ENCODE measurements around the gene BTNL3.
"Not testable (repeated sequence)": the region's sequence is repeated elsewhere in the genome, so short reads cannot be mapped to it uniquely, and the experiment has no call there.

The BTNL3 gene

GRCh38 chr5:180988592-180988991 lies at the start of gene BTNL3:
TSS of gene BTNL3 (plus strand) at chr5:180988846. CDS start at chr5:180989029, 183 bp downstream.
- DNase-seq: no peak

DNA sequence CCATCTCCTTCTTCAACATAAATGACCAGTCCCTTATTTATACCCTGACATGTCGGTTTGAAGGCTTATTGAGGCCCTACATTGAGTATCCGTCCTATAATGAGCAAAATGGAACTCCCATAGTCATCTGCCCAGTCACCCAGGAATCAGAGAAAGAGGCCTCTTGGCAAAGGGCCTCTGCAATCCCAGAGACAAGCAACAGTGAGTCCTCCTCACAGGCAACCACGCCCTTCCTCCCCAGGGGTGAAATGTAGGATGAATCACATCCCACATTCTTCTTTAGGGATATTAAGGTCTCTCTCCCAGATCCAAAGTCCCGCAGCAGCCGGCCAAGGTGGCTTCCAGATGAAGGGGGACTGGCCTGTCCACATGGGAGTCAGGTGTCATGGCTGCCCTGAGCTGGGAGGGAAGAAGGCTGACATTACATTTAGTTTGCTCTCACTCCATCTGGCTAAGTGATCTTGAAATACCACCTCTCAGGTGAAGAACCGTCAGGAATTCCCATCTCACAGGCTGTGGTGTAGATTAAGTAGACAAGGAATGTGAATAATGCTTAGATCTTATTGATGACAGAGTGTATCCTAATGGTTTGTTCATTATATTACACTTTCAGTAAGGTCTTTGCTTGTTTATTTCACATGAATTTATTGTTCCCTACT lies 38.2 kb upstream of the BTNL3 start:
- DNase-seq: no peak

DNA sequence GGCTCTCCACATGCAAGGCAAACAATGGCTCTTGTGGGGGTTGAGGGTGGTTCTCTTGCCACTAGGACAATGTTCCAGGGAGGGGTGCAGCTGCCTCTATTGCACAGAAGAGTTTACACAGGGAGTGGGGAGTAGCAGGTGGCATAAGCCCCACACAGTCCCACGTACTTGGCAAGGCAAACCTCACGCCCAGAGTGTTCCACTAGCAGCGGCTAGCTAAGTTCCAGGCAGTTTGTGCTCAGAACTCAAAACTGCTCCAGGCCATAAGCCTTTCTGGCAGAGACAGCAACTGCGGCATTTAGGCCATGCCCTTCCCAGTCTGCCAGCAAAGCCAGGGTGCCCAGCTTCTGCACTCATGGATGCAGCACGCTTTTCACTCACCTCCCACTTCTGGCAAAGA lies 29.0 kb upstream of the BTNL3 start:
- DNase-seq: no peak

GRCh38 chr5:180960209-180960608 lies 28.4 kb upstream of the BTNL3 start:
- no peak for DNase-seq

DNA sequence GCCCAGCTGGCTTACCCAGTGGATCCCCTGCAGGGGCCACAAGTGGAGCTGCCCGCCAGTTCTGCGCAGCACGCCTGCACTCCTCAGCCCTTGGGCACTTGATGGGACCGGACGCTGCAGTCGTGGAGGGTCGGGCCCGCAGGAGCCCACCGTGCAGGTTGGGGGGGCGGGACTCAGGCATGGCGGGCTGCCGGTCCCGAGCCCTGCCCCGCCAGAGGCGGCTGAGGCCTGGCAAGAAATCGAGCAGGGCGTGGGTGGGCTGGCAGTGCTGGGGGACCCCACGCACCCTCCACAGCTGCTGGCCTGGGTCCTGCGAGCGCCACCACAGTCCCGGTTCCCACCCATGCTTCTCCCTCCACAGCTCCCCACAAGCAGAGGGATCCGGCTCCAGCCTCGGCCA lies 19.2 kb upstream of the BTNL3 start:
- no peak for DNase-seq

GRCh38 chr5:180970336-180970735 lies 18.3 kb upstream of the BTNL3 start:
- no peak for DNase-seq

- DNase-seq: no peak
These were observed 17.8 kb upstream of the BTNL3 start for GRCh38 chr5:180970875-180971274.

DNA sequence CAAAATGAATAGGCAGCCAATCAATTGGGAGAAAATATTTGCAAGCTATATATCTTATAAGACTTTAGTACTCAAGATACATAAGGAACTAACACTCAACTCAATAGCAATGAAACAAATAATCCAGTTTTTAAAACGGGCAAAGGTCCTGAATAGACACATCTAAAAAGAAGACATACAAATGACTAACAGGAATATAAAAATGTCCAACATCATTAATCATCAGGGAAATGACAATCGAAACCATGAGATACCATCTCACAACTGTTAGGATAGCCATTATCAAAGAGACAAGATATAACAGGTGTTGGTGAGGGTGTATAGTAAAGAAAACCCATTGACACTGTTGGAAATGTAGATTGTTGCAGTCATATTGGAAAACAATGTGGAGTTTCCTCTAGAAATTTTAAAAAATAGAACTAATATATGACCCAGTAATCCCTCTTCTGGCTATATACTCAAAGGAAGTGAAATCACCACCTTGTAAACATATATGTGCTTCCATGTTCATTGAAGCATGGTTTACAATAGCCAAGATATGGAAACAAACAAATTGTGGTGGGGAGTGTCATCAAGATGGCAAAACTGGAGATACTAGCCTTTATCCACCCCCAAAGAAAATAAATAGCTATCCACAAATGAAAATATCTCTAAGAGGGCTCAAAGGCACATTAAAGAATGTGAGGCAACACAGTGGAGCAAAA lies 13.9 kb upstream of the BTNL3 start:
- no peak for DNase-seq

DNA sequence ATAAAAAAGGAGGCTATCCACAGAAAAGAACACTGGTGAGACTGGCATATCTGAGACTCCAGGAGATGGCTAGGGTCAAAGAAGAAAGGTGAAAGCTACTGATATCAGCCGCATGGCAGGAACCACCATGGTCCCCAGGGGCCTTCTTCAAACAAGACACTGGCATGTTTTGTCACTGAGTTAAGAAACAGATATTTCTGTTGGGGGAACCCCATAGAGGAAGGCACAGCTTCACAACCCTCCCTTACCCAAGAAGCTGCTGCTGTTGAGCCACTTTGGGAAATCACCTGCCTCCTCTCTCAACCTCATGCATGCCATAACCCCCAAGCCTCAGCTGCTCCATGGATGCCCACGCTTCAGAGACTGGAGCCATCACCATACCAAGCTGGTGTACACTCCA lies 13.3 kb upstream of the BTNL3 start:
- no peak for DNase-seq

GRCh38 chr5:180976518-180976917 lies 12.1 kb upstream of the BTNL3 start:
- no peak for DNase-seq

DNA sequence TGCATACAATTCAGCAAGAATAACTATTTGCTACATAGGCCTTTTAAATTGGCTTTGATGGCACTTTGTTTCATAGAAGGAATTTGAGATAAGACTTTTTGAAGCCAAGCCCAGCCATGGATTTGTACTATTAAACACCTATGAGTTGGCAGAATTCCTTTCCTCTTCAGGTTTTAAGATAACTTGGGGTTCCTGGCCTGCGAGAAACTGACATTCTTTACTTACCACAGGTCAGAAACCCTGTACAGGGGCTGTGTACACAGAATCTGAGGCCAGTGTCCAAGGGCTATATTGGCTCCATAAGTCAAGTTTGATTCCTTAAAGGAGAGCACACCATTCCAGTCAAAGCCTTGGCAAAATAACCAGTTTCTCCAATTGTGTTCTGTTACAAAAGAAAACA lies 10.8 kb upstream of the BTNL3 start:
- DNase-seq: no peak

- no peak for DNase-seq
These were observed 6.5 kb upstream of the BTNL3 start for GRCh38 chr5:180982008-180982741.

DNA sequence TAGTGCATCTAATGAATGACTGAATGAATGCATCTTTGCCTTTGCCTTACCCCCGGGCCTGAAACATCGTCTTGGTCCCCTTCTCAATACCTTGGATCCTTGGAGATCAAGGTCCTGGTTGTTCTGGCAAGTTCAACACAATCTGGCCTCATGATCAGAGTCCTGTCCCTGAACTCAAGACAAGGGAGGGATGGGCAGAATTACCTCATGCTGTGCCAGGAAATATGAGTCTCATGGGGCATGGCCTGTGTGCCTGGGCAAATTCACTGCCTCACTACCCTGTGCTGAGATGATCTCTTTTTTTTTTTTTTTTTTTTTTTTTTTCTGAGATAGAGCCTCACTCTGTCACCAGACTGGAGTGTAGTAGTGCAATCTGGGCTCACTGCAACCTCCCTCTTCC lies 630 bp upstream of the BTNL3 start:
- DNase-seq: no peak

- no peak for DNase-seq
These were observed 1.6 kb downstream of the BTNL3 start for GRCh38 chr5:180990086-180990881.

DNA sequence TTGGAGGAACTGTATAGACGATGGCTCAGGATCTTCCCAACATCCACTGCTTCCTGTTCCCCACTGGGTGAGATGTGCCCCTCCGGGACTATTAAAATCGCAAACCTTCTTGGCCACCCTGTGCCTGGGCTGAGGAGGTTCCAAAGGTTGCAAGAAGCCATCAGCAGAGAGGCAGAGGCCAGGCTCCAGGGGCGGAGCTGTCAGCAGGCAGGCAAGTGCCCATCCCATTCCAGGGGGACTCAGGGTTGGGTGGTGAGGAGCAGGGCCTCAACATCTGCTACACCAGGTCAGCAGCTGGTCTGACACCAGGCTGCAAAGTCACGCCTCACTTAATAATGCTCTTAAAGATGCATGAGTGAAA lies 2.2 kb downstream of the BTNL3 start:
- DNase-seq: peak in 1 of 2 experiments; percentile 2

- no peak for DNase-seq
These were observed 13.3 kb downstream of the BTNL3 start for GRCh38 chr5:181001947-181002346.

- DNase-seq: no peak
These were observed 17.1 kb downstream of the BTNL3 start for GRCh38 chr5:181005791-181006190.

DNA sequence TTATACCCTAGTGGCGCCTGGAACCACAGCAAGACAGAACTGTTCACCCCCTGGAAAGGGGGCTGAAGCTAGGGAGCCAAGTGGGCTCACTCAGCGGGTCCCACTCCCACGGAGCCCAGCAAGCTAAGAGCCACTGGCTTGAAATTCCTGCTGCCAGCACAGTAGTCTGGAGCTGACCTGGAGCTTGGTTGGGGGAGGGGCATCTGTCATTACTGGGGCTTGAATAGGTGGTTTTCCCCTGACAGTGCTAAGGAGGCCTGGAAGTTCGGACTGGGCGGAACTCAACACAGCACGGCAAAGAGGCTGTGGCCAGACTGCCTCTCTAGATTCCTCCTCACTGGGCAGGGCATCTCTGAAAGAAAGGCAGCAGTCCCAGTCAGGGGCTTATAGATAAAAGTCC lies 19.5 kb downstream of the BTNL3 start:
- no peak for DNase-seq

- DNase-seq: not testable (repeated sequence)
These were observed 21.4 kb downstream of the BTNL3 start for GRCh38 chr5:181010018-181010417.

DNA sequence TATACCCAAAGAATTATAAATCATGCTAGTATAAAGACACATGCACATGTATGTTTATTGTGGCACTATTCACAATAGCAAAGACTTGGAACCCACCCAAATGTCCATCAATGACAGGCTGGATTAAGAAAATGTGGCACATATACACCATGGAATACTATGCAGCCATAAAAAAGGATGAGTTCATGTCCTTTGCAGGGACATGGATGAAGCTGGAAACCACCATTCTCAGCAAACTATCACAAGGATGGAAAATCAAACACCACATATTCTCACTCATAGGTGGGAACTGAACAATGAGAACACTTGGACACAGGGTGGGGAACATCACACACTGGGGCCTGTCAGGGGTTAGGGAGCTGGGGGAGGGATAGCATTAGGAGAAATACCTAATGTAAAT lies 26.0 kb downstream of the BTNL3 start:
- not testable (repeated sequence) for DNase-seq

- DNase-seq: not testable (repeated sequence)
These were observed 28.8 kb downstream of the BTNL3 start for GRCh38 chr5:181017448-181017847.

DNA sequence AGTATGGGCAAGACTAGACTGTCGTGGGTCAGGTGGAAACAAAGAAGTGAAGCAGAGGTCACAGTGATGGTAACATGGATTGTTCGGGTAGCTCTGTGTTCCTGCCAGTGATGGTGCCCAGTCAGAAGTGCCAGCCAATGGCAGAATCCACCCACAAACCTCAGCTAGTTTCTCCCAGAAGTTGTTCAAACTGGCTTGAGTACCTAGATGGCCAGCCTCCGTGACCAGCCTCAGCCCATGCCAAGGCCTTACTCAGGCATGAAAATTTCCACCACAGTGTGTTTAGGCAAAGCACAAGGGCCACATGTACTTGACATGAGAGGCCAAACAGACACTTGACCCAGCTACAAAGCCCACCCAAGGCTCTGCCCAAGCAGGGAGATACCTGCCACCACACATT lies 32.0 kb downstream of the BTNL3 start:
- DNase-seq: no peak
